Measurements from ENCODE around the gene SRP14. TPM values are rescaled to one million over a fixed set of nuclear protein-coding genes. Genes with fewer than 3 reads are reported as not detected.
"Not testable (repeated sequence)": the region's sequence is repeated elsewhere in the genome, so short reads cannot be mapped to it uniquely, and the experiment has no call there.

SRP14 gene
- total and polyA plus RNA-seq, 12 donors: 173 to 989 (median 333) TPM

DNA sequence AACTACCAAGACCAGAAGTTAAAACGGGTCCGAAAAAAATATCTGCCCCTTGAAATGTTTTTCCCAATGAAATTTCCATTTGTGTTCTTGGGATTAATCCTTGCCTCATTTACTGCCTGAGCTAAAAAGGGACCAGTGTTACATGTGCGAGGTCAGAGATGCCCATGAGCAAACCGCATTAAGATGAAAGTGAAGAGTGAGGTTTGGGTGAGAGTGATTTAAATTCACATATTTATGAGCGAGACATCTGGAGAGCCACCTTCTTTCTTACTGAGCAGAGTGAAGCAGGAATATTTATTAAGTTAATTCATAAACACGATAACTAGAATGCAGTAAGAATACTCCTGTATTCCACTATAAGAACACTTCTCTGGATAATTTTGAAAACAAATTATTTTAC lies 41.3 kb downstream of the SRP14 start:
- TF ChIP-seq CTCF (IDR thresholded peaks at IDR 0.05): no peak
- TF ChIP-seq POLR2A (IDR thresholded peaks at IDR 0.05): no peak

GRCh38 chr15:39997031-39997430 lies 42.0 kb downstream of the SRP14 start:
- no peak overlapping the region for H3K4me3 ChIP-seq
- intact Hi-C loops (cut with DNase I): no loop called here
- no peaks in the 10 kb centered on the region for H3K4me1 ChIP-seq (replicated peaks in 1 of 2)
- peaks cover 0 to 49% of the 10 kb centered on the region in 2 donors for H3K36me3 ChIP-seq (replicated peaks in 1 of 2)
- TF ChIP-seq POLR2A (IDR thresholded peaks at IDR 0.05) (no peak), CTCF (IDR thresholded peaks at IDR 0.05) (no peak)
- DNase-seq: no peak
- WGBS, 4 donors: 98 to 100% (median 100%) methylated on average over 1 of the region's 1 CpG
- no peaks in the 10 kb centered on the region for H3K9me3 ChIP-seq (replicated peaks in 1 of 3)
- no peaks in the 10 kb centered on the region for H3K27me3 ChIP-seq
- H3K27ac ChIP-seq: no peak overlapping the region

More for the DNA sequence above, 41.3 kb downstream of the SRP14 start:
- Histone ChIP-seq H3K27ac (no peak overlapping the region), H3K27me3 (no peaks in the 10 kb centered on the region), H3K36me3 (replicated peaks in 1 of 2) (peaks cover 0 to 49% of the 10 kb centered on the region in 2 donors), H3K4me1 (replicated peaks in 1 of 2) (no peaks in the 10 kb centered on the region), H3K4me3 (no peak overlapping the region), H3K9me3 (replicated peaks in 1 of 3) (no peaks in the 10 kb centered on the region)
- WGBS, 4 donors: 90 to 94% (median 93%) methylated on average over 6 of the region's 6 CpGs
- intact Hi-C loops (cut with DNase I): no loop called here
- no peak for DNase-seq

DNA sequence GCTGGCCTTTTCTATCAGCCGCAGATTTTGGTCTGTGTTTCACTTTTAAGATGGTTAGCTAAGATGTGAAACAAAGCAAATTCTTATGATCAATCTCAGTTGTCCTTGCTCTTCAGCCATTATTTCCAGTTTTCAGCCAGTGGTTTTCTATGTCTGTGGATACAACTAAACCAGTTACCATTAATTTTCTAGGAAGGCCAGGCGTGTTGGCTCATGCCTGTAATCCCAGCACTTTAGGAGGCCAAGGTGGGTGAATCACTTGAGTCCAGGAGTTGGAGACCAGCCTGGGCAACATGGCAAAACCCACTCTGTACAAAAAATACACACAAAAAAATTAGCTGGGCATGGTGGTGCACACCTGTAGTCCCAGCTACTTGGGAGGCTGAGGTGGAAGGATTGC lies 42.8 kb downstream of the SRP14 start:
- H3K27ac ChIP-seq; DNase-seq; H3K4me3 ChIP-seq; intact Hi-C loops (cut with DNase I); H3K4me1 ChIP-seq (replicated peaks in 1 of 2); H3K27me3 ChIP-seq; H3K9me3 ChIP-seq (replicated peaks in 1 of 3): not testable (repeated sequence)
- peaks cover 0 to 49% of the 10 kb centered on the region in 2 donors for H3K36me3 ChIP-seq (replicated peaks in 1 of 2)
- WGBS, 4 donors: 96 to 100% (median 99%) methylated on average over 2 of the region's 2 CpGs

GRCh38 chr15:39992953-39993352 lies 46.0 kb downstream of the SRP14 start:
- H3K36me3 ChIP-seq (replicated peaks in 1 of 2): peaks cover 0 to 62% of the 10 kb centered on the region in 2 donors
- WGBS, 4 donors: 94 to 96% (median 95%) methylated on average over 5 of the region's 5 CpGs
- H3K4me1 ChIP-seq (replicated peaks in 1 of 2); H3K9me3 ChIP-seq (replicated peaks in 1 of 3); DNase-seq; H3K27ac ChIP-seq; H3K4me3 ChIP-seq; H3K27me3 ChIP-seq; intact Hi-C loops (cut with DNase I): not testable (repeated sequence)

GRCh38 chr15:39990706-39991105 lies 48.3 kb downstream of the SRP14 start:
- Histone ChIP-seq H3K4me1 (replicated peaks in 1 of 2) (no peaks in the 10 kb centered on the region), H3K9me3 (replicated peaks in 1 of 3) (no peaks in the 10 kb centered on the region), H3K27ac (no peak overlapping the region), H3K27me3 (no peaks in the 10 kb centered on the region), H3K36me3 (replicated peaks in 1 of 2) (peaks cover 0 to 67% of the 10 kb centered on the region in 2 donors), H3K4me3 (no peak overlapping the region)
- no peak for DNase-seq
- TF ChIP-seq CTCF (IDR thresholded peaks at IDR 0.05) (no peak), POLR2A (IDR thresholded peaks at IDR 0.05) (no peak)
- intact Hi-C loops (cut with DNase I): no loop called here
- WGBS, 4 donors: 78 to 92% (median 84%) methylated on average over 6 of the region's 6 CpGs

Data from adrenal gland (tissue), 12 donors.